Mammary epithelial cell (primary cell): ENCODE data around the gene CGNL1.

Experiments
- CTCF ChIP-seq, 2 donors: IDR thresholded peaks in 1 of 2; conservative IDR thresholded peaks in 1 of 2; 2 replicates each; pipeline ENCODE4 v1.5.1; 2011 to 2012; ENCODE audit warnings: inconsistent platforms in 2 of 2, low read length in 2 of 2, mild to moderate bottlenecking in 2 of 2, control low read depth in 1 of 2, low read depth in 1 of 2; ENCODE audit not compliant: insufficient read depth in 1 of 2; ENCODE audit errors: extremely low read depth in 1 of 2
- EZH2 ChIP-seq: IDR thresholded peaks from 2 replicates; pipeline ENCODE4 v1.6.1; 2012; ENCODE audit warnings: low read length, inconsistent platforms, borderline replicate concordance

GRCh38 chr15:57363661-57364060, 12.6 kb upstream of the CGNL1 start:
- TF ChIP-seq CTCF (conservative IDR thresholded peaks at IDR 0.05 in 1 of 2, IDR thresholded peaks at IDR 0.05 in 1 of 2; ENCODE audit: extremely low read depth in 1 of 2, insufficient read depth in 1 of 2, low read depth in 1 of 2, low read length in 2 of 2): no peak
- TF ChIP-seq EZH2: no peak
